Stimulated activated CD4-positive, alpha-beta T cell treated with anti-CD3 and anti-CD28 coated beads, Interleukin-15, amount 100 ng/mL, for 1 hour (primary cell): ENCODE data around the gene NR2F2.

Source experiments
- DNase-seq, 2 donors: peaks; one replicate each; pipeline ENCODE4 v3.0.0-alpha.2; 2020; ENCODE audit warnings: low read depth in 1 of 2, low spot score in 1 of 2

The NR2F2 gene

GRCh38 chr15:96331144-96331944, 844 bp downstream of the NR2F2 start:
- DNase-seq, result no peak

- DNase-seq, result no peak
These were observed 1.6 kb downstream of the NR2F2 start for GRCh38 chr15:96331945-96332636.

DNA sequence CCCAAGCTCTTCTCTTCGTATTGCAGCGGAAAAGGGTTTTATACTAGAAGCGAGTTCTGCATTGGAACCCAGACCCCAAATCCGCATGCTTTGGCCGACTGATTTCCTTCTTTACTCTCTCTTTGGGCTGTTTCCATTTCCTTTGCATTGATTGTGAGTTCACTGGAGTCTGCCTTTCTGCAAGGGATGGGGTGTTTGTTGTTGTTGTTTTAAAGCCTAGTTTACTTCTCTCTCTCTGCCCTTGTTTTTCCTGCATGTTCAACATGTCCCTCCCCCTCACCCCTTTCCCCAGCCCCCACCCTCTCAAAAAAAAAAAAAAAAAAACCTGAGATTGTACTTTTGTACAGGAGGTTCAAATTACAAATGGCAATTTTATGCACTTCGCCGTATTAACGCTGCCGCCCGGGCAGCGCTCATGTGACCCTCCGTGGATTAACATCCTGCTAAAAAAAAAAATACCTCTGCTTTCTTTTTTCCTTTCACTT, 2.2 kb downstream of the NR2F2 start:
- no peak for DNase-seq

DNA sequence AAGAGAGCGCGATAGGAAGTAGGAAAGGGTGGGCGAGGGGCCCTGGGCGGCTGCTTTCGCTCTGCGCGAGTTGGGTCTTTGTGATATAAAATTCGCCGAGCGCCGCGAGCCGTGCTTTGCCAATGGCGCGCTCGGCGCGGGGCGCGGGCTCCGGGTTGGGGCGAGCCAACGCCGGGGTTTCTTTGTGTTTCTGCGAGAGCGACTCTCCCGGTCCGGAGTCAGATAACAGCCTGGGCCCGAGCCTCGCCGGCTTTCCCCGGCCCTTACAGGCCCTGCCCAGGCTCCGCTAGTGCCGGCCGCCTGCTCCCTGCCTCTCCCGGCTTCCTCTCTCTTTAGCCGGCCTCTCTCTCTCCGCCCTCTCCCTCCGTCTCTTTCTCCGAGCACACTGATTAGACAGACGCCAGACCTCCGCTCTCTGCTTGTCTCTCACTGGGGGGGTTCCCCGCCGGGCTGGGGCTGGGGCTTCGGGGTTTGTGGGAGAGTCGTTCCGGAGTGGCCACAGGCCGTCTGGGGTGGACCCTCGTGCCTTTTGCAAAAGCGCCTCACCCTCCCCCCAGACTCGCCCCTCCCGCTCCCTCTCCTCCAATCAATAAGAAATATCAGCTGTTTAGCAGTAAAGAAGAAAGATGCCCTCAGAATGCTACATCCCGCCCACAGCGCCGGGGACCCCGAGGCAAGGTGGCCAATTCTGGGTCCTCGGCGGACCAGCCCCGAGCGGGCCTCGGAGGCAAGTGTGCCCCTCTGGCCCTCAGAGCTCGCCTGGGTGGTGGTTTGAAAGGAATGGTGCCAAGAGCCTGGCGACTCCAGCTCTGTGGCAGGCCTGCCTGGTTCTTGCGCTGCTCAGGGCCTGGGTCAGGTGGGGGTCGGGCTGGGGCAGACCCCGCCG, 2.9 kb downstream of the NR2F2 start:
- no peak for DNase-seq

DNA sequence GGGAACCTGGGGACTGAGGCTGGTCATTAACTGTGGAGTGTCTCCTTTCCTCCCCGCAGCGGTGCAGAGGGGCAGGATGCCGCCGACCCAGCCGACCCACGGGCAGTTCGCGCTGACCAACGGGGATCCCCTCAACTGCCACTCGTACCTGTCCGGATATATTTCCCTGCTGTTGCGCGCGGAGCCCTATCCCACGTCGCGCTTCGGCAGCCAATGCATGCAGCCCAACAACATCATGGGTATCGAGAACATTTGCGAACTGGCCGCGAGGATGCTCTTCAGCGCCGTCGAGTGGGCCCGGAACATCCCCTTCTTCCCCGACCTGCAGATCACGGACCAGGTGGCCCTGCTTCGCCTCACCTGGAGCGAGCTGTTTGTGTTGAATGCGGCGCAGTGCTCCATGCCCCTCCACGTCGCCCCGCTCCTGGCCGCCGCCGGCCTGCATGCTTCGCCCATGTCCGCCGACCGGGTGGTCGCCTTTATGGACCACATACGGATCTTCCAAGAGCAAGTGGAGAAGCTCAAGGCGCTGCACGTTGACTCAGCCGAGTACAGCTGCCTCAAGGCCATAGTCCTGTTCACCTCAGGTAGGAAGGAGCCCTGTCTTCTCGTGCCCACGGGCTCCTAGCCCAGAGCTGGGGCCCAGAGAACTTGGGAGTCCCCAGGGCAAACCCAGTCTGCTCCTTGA, 3.7 kb downstream of the NR2F2 start:
- DNase-seq, result no peak

DNA sequence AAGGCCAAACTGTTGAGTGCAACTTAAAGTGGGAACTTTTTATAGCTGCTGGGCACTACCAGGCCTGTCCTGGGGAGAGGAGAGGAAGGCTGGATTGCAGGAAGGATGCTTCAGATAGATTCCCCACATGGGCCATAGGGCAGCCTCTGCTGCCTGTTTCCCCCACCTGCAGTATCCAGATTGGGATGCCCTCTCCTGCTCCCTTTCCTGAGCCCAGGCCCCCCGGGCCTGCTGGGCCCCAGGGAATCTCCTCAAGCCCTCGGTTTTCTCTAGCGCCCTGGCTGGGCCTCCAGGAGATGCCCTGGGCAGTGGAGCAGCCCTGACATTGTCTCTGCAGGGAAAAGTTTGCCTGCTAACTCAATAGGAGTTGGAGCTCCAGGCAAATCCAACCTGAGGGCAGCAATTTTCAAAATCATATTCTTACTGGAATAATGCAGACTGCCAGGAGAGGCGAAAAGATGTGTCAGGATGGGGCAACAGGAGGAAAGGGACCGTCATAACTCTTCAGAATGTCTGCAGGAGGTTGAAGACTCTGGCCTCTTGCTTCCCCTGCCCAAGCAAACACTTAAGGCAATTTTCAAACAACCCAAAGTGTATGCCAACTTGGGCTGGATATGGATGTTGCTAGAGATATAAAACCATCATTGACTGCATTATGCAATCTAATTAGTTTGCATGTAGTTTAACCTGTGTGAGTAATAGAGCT, 4.4 kb downstream of the NR2F2 start:
- no peak for DNase-seq

GRCh38 chr15:96335411-96336024, 5.0 kb downstream of the NR2F2 start:
- no peak for DNase-seq

GRCh38 chr15:96336108-96336595, 5.7 kb downstream of the NR2F2 start:
- no peak for DNase-seq

DNA sequence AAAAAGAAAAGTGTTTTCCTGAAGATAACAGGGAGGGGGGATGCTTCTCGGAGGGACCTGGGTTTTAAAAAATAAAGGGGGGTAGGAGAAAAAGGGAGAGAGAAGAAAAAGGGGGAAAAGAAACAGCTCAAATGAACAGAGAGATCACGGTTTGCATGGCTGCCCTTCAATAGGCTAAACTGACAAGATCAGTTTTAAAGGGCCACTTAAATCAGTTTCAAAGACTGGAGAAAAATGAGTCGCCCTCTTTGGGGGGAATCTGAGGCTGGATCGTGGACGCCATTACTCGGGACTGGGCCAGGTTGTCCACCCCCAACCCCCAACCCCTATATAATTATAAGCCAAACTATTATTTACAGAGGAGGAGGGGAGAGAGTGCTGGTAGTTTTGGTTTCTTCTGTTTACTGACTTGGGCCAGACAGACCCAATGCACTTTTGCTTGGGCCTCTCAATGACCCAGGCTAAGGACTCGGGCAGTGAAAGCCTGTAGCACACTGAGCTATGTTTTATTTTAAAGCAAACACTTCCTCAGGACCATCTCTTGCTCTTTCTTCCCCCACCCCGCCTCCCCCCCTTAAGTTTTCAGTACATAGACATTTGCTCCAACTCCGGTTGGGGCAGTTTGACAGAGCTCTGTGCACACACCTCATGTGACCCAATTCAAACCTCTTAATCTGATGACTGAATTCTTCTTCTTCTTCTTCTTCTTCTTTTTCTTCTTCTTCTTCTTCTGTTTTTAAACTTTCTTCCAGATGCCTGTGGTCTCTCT, 6.3 kb downstream of the NR2F2 start:
- DNase-seq, result no peak

GRCh38 chr15:96337365-96338023, 7.0 kb downstream of the NR2F2 start:
- no peak for DNase-seq

DNA sequence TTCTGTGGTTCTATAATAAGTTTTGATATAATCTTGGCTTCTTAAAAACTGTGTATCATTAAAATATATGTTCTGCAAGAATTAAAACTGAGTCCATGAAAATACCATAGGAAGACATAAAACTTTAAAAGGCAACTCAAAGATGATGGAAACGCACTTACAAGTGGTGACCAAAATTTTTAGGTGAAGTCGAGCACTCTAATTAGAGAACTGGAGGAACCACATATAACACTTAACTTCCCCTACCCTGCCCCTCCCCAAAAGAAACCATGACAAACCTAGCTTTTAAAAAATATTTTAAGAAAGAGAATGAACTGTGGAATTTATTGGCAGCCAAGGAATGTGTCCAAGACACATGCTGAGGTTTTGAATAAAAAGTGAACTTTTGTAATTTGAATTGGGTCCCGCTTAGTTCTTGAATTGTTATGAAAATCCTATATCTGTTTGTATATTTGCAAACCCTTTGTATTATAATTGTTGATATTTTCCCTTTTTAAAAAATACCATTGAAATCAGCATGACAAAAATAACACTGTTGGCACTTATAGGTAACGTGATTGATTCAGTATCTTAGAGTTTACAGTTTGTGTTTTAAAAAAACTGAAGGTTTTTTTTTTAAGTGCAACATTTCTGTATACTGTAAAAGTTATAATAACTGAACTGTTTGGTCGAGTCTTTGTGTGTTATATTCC, 7.7 kb downstream of the NR2F2 start:
- no peak for DNase-seq

DNA sequence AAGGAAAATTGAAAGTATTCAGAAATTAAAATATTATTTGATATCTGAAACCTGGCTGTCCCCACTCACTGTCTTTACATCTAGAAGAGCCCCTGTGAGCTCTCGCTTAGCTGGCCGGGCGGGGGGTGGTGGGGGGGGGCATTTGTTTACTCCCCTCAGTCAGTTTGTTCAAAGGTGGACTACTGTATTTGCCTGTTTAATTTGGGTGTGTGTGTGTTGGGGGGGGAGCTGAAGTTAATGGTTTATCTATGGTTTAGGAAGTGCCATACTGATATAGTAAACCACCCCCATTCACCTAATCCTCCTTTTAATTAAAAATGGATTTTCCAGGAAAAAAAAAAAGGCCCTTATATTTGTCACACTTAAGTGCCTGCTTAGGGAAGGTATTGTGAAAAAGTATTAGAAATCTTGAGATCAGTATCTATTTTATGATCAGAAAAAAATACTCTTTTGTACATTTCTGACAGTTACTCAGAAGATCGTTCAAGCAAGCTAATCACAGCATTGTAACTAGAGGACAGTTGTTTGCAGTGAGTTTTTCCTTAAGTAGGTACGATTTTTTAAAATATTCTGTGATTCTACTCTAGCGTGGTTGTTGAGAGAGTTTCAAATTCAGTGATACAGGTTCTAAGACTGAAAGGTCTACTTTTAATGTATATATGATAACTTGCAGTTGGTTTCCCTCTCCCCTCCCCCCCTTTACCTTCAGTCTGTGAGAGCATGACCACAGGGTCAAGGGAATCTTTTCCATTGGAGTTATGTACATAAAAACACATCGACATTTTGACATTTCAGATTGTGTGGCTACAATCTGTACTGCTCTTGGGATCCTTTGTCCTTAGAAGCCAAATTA, 8.5 kb downstream of the NR2F2 start:
- DNase-seq, result no peak

DNA sequence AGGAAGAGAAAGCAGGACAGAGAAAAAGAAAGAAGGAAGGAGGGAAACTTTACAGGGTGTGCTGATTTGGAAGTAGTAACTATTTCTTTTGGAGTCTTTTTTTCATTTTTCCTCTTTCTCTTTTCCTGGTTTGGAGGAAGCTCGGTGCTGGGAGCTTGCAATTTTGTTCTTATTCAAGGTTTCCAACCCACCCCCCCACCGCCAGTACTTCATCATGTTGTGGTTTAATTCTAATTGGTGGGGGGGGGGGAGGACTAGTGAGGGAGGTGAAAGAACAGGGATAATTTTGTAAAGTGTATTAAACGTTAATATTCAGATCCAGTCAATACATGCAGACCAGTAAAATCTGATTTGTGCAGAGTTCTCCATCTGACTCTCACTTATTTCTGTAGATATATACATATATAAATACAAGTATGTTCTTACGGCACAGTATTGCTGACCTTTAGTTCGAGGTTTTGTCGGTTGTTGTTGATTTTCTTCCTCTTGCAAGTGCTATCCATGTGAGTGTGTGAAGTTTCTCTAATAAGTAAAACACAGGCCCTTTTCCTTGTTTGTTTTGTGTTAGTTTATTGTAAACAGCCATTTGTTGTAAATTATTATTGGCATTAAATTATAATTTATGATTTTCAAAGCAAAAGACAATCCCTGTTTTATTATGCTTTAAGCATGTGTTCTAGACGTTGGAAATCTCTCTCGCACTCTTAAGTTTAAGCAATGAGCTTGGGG, 9.3 kb downstream of the NR2F2 start:
- DNase-seq, result no peak

DNA sequence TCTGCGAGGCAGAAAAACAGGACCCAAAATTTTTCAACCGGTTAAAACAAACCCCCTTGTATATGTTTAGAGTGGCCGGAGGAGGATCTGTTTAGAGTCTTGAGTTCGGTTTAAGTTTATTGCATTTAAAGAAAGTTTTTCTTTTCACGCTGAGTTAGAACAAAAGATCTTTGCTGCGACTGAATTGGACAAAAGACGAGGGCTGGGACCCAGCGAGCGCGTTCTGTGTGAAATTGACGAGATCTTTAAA, 9.8 kb downstream of the NR2F2 start:
- DNase-seq, result no peak

GRCh38 chr15:96340598-96341512, 10.4 kb downstream of the NR2F2 start:
- no peak for DNase-seq
